SJSA1 (cell line): Measurements from ENCODE around the gene TENM4. TPM values are rescaled to one million over a fixed set of nuclear protein-coding genes. Genes with fewer than 3 reads are reported as not detected.

ENCODE experiments used
- DNase-seq, 2 experiments: peaks; one replicate each; pipeline ENCODE4 v3.0.0-alpha.2; 2015 to 2020; ENCODE audit warnings: low spot score in 2 of 2, low read depth in 1 of 2
- H3K27ac ChIP-seq: fragments of 250-450 bp; sonication (Bioruptor Pico); 2 replicates; pipeline ENCODE4 v1.5.1; 2020; ENCODE audit warnings: mild to moderate bottlenecking, moderate library complexity
- H3K27me3 ChIP-seq: fragments of 250-450 bp; sonication (Bioruptor Pico); replicated peaks from 2 replicates; pipeline ENCODE4 v1.5.1; 2020; ENCODE audit warnings: mild to moderate bottlenecking, moderate library complexity
- H3K36me3 ChIP-seq: fragments of 250-450 bp; sonication (Bioruptor Pico); 2 replicates; pipeline ENCODE4 v1.5.1; 2020; ENCODE audit warnings: mild to moderate bottlenecking
- H3K4me1 ChIP-seq: fragments of 250-450 bp; sonication (Bioruptor Pico); replicated peaks from 2 replicates; pipeline ENCODE4 v1.6.1; 2021; ENCODE audit warnings: mild to moderate bottlenecking
- H3K4me3 ChIP-seq: fragments of 250-450 bp; sonication (Bioruptor Pico); 2 replicates; pipeline ENCODE4 v1.5.1; 2020; ENCODE audit warnings: mild to moderate bottlenecking
- H3K9me3 ChIP-seq: fragments of 250-450 bp; sonication (Bioruptor Pico); replicated peaks from 2 replicates; pipeline ENCODE4 v1.5.1; 2020; ENCODE audit warnings: mild to moderate bottlenecking
- total RNA-seq: library from RNA; depleted of rRNA; stranded (reverse); fragments of >200 nt; shearing (Covaris generic); gene quantifications from 2 replicates; pipeline ENCODE4 v1.2.3, GENCODE V29; 2014

TENM4 gene
- total RNA-seq, 1 experiment from 2014 or later: not detected

DNA sequence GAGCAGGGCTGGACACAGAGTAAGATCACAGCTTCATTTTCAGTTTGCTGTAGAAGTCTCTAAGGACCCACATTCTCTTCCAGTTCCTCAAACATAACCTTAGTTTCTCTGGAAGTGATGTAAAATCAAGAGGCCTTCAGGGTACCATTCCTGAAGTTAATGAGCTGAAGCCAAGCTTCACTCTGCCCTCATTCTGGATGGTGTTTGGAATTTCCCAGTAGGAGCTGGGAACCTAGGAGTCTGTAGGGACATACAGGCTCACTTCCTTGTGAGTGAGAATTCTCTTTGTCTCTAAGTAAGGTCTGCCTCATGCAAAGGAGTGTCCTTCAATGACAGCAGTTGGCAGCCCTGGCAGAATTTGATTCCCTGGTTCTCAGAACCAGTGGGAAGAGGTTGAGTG, 723.8 kb downstream of the TENM4 start:
- no peaks in the 10 kb centered on the region for H3K36me3 ChIP-seq
- DNase-seq: no peak
- no peaks in the 10 kb centered on the region for H3K9me3 ChIP-seq
- no peaks in the 10 kb centered on the region for H3K27me3 ChIP-seq
- H3K4me1 ChIP-seq: peaks cover 5% of the 10 kb centered on the region
- H3K4me3 ChIP-seq: no peak overlapping the region
- no peak overlapping the region for H3K27ac ChIP-seq

DNA sequence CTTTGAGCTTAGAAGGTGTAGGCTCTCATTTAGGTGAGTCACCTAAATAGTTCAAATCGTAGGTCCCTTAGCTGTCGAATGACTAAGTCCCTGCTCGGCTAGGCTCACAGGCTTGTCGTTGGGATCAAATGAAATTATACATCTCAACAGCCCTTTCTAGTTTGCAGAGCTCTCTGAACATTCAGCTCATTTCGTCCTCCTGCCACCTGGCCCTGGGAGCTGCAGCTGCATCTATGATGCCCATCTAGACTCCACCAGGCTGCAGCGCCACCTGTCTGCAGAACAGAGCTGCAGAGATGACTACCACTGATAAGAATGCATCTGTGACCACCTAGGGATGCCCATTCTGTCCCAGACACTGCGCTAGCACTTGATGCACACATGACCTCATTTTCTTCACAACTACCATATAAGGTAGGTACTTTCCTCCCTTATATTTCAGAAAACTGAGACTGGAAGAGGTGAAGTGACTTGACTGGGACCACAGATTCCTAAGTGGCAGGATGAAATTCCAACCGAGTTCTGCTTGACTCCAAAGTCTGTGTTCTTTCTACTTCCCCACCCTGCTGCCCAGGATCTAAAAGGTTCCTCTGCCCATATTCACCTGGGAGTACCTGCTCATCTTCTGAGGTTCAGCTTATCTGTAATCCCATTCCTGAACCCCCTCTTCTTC, 725.1 kb downstream of the TENM4 start:
- peaks cover 5% of the 10 kb centered on the region for H3K4me1 ChIP-seq
- H3K27ac ChIP-seq: no peak overlapping the region
- H3K27me3 ChIP-seq: no peaks in the 10 kb centered on the region
- H3K4me3 ChIP-seq: no peak overlapping the region
- DNase-seq: peak; percentile 44 to 66
- H3K9me3 ChIP-seq: no peaks in the 10 kb centered on the region
- no peaks in the 10 kb centered on the region for H3K36me3 ChIP-seq

DNA sequence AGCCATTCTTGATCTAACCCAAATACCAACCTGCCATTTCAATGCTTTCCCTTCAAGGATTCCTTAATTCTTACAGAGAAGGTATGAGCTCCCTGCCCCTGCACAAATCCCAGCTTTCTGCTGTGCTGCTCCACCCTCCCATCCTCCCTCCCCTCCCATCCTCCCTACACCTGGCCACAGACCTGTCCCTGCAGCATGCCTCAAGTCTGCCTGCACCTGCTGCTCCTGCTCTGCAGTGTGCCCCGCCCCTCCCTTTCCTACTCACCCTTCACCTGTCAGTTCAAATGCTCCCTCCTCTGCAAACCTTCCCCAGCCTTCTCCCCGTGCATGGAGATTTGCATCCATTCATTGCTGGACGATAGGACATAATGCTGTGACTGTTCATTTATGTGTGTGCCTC, 726.3 kb downstream of the TENM4 start:
- H3K36me3 ChIP-seq: no peaks in the 10 kb centered on the region
- H3K4me1 ChIP-seq: peaks cover 5% of the 10 kb centered on the region
- no peaks in the 10 kb centered on the region for H3K27me3 ChIP-seq
- H3K9me3 ChIP-seq: no peaks in the 10 kb centered on the region
- no peak overlapping the region for H3K27ac ChIP-seq
- H3K4me3 ChIP-seq: no peak overlapping the region
- DNase-seq: no peak

DNA sequence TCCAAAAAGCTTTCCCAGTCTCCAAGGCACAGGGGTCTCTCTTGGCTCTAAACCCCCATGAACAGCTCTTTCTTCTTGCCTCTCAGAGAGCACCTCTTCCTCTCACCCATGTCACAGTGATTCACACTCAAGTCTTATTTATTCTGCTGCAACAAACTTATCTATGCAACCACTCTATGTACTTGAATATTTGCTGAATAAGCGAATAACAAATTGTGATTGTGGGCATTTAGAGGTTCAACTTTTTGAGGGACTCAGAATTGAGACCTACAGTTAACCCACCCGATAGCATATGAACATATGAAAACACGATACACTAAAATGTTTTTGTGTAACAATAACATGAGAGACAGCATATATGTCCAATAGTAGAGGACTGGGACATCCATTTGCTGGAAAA, 729.1 kb downstream of the TENM4 start:
- Histone ChIP-seq H3K27me3 (no peaks in the 10 kb centered on the region), H3K36me3 (no peaks in the 10 kb centered on the region), H3K9me3 (no peaks in the 10 kb centered on the region), H3K4me3 (no peak overlapping the region), H3K27ac (no peak overlapping the region), H3K4me1 (peaks cover 5% of the 10 kb centered on the region)
- no peak for DNase-seq

DNA sequence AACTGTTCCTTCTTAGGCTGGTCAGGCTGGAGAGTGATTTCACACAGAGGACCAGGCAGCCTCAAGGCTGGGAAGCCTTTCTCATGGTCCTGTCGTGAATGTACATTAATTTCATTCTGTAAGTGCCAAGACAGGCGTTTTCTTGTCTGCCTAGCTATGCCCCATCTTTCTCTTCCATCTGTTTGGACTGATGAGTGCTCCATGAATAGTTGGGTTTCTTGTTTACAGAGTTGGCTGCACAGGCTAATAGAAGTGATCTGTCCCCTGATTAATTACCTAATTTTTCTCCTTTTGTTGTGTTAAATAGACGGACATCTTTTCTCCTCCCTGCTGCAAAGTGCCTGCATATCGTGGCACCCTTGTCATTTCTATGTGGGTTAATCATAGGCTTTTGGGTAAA, 730.4 kb downstream of the TENM4 start:
- no peak for DNase-seq
- H3K36me3 ChIP-seq: no peaks in the 10 kb centered on the region
- no peak overlapping the region for H3K4me3 ChIP-seq
- no peak overlapping the region for H3K27ac ChIP-seq
- no peaks in the 10 kb centered on the region for H3K4me1 ChIP-seq
- no peaks in the 10 kb centered on the region for H3K27me3 ChIP-seq
- no peaks in the 10 kb centered on the region for H3K9me3 ChIP-seq

DNA sequence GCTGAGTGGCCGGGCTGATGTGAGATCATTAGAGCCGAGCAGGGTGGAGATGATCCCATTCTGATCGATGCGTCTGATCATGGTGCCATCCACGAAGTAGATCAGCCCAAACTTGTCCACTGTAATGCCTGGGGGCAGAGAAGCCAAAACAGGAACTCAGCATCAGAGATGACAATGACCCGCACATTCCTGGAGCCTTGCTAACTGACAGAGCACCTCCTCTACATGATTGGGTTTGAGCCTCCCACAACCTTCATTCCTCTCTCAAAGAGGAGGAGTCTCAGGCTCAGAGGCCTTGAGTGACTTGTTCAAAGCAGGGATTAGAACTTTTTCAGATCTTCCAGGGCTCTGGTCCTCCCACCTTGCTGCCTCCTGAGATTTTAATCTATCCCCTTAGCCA, 732.4 kb downstream of the TENM4 start:
- Histone ChIP-seq H3K9me3 (no peaks in the 10 kb centered on the region), H3K4me3 (no peak overlapping the region), H3K36me3 (no peaks in the 10 kb centered on the region), H3K27me3 (no peaks in the 10 kb centered on the region), H3K27ac (no peak overlapping the region), H3K4me1 (no peaks in the 10 kb centered on the region)
- no peak for DNase-seq

DNA sequence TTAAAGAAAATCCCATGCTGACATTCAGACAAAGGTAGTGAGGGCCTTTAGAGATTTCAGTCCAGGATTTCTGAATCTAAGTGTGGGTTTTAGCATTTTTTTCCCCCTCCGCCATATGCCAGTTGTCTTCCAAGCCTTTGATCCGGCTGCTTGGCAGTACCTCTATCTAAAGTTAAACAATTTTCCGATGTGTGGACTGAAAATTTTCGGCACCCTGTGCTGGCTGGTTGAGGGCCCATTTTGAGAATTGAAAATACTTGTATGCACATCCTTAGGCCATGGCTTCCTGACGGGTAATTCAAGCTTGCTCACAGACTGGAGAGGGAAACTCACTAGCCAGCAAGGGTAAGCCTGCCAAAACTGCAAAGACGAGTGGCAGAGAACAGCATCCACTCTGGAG, 734.3 kb downstream of the TENM4 start:
- no peaks in the 10 kb centered on the region for H3K9me3 ChIP-seq

DNA sequence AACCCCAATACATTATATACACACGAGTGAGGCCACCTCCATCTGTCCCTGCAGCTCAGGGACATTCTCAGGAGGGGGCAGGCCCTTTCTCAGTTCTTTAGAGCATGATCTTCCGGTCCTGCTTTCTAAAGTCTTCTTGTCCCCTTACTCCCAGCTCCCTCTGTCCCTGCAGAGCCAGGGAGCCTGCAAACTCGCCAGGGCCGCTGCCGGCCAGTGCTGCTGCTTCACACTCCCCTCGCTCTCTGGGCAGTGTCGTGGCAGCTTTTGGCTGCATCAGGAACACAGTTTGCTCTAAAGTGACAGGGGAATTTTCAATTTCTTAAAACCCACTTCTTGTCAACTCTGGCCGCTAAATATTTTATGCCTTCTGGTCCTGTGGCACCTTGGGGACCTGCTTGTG, 736.0 kb downstream of the TENM4 start:
- Histone ChIP-seq H3K9me3 (no peaks in the 10 kb centered on the region), H3K27ac (no peak overlapping the region), H3K4me3 (no peak overlapping the region), H3K4me1 (no peaks in the 10 kb centered on the region), H3K27me3 (no peaks in the 10 kb centered on the region), H3K36me3 (no peaks in the 10 kb centered on the region)
- no peak for DNase-seq

More for the DNA sequence above, 734.3 kb downstream of the TENM4 start:
- H3K4me1 ChIP-seq: no peaks in the 10 kb centered on the region
- no peak overlapping the region for H3K27ac ChIP-seq
- no peaks in the 10 kb centered on the region for H3K27me3 ChIP-seq
- no peak for DNase-seq
- no peaks in the 10 kb centered on the region for H3K36me3 ChIP-seq
- no peak overlapping the region for H3K4me3 ChIP-seq

DNA sequence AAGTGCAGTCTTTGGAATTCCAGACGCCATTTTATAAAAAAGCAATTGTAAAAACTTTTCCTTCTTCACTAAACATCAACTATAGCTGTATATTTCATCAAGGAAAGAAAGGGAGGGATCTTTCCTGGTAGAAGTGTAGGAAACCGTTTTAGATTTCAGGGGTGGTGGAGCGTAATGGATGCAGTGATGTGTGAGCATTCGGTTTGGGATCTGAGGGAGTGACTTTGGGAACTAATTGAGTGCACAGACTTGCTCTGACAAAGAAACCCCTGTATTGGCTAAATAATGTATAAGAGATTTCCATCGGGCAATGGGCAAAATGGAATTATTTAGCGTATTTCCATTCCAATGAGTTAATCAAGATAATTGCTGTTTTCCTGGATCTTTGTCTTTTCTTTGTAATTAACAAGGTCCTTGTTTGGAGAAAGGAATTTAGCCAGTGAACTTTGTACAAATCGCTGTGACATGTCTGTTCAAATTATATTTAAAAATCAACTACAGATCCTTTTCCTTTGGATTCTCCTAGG, 741.2 kb downstream of the TENM4 start:
- H3K27me3 ChIP-seq: no peaks in the 10 kb centered on the region
- H3K27ac ChIP-seq: no peak overlapping the region
- no peaks in the 10 kb centered on the region for H3K9me3 ChIP-seq
- H3K36me3 ChIP-seq: no peaks in the 10 kb centered on the region
- no peak for DNase-seq
- no peak overlapping the region for H3K4me3 ChIP-seq
- H3K4me1 ChIP-seq: no peaks in the 10 kb centered on the region

DNA sequence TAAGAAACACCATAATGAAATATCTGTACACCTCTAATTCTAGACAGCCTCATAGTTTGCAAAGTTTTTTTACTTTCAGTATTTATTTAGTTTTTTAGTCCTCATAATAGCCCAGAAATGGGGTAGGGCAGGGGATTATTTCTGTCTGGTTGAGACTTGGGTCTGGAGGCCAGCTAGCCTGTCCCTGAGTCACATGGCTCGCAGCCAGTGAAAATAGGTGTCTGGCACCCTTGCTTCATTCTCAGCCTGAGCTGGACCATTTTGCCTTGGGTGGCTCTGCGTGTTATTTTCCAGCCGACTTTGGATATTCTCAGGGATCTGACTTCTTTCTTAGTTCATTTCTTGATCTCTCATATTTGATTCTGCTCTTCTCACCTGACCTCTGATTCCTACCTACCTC, 742.2 kb downstream of the TENM4 start:
- no peaks in the 10 kb centered on the region for H3K9me3 ChIP-seq
- H3K27ac ChIP-seq: no peak overlapping the region
- no peak for DNase-seq
- no peaks in the 10 kb centered on the region for H3K4me1 ChIP-seq
- no peaks in the 10 kb centered on the region for H3K27me3 ChIP-seq
- H3K36me3 ChIP-seq: no peaks in the 10 kb centered on the region
- H3K4me3 ChIP-seq: no peak overlapping the region

DNA sequence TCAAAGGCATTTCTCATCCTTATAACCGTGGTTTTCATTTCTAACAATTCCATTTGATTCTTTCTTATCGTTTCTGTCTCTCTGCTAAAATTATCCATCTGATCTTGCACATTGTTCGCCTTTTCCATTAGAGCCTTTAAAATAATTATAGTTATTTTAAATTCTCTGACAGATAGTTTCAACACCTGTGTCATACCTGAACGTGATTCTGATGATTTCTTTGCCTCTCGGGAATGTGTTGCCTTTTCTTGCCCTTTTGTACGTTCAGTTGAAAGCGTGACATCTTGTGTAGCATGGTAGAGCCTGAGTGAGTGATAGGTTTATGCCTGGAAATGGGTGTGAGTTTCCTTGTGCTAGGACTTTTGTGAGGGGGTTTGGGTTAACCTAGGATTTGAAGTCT, 744.7 kb downstream of the TENM4 start:
- Histone ChIP-seq H3K27ac (no peak overlapping the region), H3K36me3 (no peaks in the 10 kb centered on the region), H3K4me3 (no peak overlapping the region), H3K9me3 (no peaks in the 10 kb centered on the region), H3K27me3 (no peaks in the 10 kb centered on the region), H3K4me1 (no peaks in the 10 kb centered on the region)
- DNase-seq: no peak

DNA sequence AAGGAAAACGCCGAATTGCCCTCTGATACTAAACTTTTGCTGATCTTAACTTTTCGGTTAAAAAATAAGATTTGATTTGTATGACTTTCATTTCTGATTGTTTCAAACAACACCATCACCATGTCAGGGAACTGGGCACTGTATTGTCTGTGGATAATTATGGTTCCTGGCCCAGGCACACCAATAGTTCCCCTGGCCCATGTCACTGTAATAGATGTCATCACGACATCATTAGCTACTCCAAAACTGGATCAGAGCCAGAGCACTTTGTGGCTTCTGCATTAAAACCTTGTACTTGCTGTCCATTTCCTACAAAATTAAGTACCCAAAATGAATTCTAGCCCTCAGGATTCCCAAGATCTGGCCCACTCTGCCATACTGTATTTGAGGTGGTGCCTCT, 746.7 kb downstream of the TENM4 start:
- Histone ChIP-seq H3K4me3 (no peak overlapping the region), H3K36me3 (no peaks in the 10 kb centered on the region), H3K4me1 (no peaks in the 10 kb centered on the region), H3K27ac (no peak overlapping the region), H3K27me3 (no peaks in the 10 kb centered on the region), H3K9me3 (no peaks in the 10 kb centered on the region)
- no peak for DNase-seq

DNA sequence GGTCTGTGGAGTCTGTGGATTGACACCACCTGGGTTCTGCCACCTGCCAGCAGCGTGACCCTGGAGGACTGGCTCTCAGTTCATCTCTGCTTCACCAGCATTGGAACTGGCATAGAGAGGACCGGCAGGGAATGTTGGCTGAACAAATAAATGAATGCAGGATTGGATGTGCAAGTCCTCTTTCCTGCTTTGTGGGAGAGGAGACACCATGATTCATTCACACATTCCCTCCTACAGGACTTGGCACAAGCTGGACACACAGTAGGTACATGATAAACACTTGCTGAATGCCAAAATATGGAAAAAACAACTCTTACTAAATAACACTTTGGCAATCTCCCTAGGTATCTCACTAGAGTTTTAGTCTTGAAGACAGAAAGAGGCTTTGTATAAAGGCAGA, 749.6 kb downstream of the TENM4 start:
- no peaks in the 10 kb centered on the region for H3K9me3 ChIP-seq
- DNase-seq: no peak
- H3K4me3 ChIP-seq: no peak overlapping the region
- no peaks in the 10 kb centered on the region for H3K4me1 ChIP-seq
- no peaks in the 10 kb centered on the region for H3K27me3 ChIP-seq
- no peaks in the 10 kb centered on the region for H3K36me3 ChIP-seq
- H3K27ac ChIP-seq: no peak overlapping the region

DNA sequence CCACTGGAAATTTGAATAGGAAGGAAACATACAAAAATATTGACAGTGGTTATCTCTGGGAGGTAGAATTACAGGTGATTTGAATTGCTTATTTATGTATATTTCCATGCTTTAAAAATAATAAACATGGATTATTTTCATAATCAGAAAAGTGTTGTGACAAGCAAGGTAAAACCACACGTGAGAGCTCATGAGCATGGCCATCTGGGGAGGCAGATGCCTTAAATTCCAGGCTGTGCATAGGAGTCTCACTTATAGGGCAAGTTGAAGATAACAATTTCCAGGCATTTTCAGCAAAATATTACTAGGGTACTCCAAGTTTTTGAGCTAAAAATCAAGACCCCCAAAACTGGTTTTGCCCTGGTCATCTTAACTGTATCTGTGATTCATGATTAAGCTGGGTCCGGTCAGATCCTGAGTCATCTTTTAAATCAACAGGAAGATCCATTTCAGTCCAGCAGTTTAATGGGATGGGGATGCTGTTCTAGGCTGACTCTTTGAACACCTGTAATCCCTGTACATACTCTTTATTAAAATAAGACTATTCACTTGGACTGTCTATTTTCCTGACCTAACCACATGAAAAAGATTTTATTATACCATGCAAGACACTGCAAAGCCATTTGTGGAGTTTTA, 750.4 kb downstream of the TENM4 start:
- H3K4me1 ChIP-seq: no peaks in the 10 kb centered on the region
- no peak overlapping the region for H3K27ac ChIP-seq
- no peaks in the 10 kb centered on the region for H3K27me3 ChIP-seq
- H3K4me3 ChIP-seq: no peak overlapping the region
- H3K9me3 ChIP-seq: no peaks in the 10 kb centered on the region
- no peaks in the 10 kb centered on the region for H3K36me3 ChIP-seq
- no peak for DNase-seq
